ENCODE results near the gene THAP10. TPM values are rescaled to one million over a fixed set of nuclear protein-coding genes. Genes with fewer than 3 reads are reported as not detected.

THAP10 gene
- total RNA-seq (2014; rRNA removed; shearing (Covaris generic)) (5.5 and 5.7 TPM in 2 replicates), polyA plus RNA-seq (2016; fragmentation: Nextera tagmentation; extraction: Ambion mirVana) (4.5 and 8.2 TPM in 2 replicates)
- long read RNA-seq, partial matches to known transcripts, result 0 of 3 reads
- long read RNA-seq, other reads (novel, unspliced or antisense), result 0 of 3 reads

DNA sequence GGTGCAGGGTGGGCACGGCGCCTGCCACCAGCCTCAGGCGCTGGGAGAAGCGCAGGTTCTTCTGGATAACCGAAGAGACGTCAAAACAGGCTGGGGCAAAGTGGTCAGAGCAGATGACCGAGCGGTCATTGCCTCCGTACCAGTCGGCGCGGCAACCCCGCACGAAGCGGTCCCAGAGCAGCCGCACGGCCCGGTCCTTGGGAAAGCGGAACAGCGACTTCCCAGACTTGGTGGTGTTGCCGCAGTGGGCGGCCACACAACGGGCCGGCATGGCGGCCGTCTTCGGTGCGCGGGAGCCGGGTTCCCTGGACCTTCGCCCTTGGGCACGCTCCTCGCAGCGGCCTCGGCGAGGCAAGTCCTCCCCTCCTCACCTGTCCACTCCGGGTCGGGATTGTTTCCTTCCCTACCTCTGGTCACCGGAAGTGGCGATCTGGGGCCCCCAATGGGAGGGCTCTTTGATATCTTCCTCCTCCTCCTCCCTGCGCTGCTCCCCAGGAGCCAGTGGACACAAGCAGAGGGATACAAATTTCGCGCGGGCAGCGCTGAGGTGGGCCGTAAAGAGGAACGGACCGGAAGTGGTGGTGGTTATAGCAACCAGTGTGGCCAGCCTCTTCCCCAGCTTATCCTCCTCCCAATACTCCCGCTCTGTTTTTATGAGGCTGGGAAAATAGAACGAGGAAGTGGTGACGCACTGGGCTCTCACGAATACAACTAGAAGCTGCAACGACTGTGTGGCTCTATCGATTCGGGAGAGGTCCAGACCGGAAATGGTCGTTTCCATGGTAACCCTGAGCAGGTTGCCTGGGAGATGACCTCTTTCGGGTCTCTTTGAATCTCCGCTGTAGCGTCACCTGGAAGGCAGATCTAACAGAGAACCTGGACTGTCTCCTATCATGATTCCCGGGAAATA, at the start of gene THAP10, which contains the start of gene LRRC49:
Gene THAP10, minus strand, starts transcription at position 432 of the 910 bp plus-strand sequence. Its CDS starts 161 bp downstream, at position 271.
Gene LRRC49, plus strand, starts transcription at position 825 of the 910 bp plus-strand sequence. Its CDS starts 69 bp downstream, at position 894.
- peaks cover 17% of the 10 kb centered on the region for H3K79me2 ChIP-seq (replicated peaks; ENCODE audit: insufficient read depth)
- peaks cover 5% of the 10 kb centered on the region for H3K27me3 Mint-ChIP-seq (ENCODE audit: insufficient read depth, low read depth, poor library complexity)
- peak; percentile 83 for TF ChIP-seq POLR2AphosphoS5 (IDR thresholded peaks at IDR 0.05; ENCODE audit: low read depth)
- no peak for TF ChIP-seq ZNF462 (CRISPR knock-in tag; IDR thresholded peaks at IDR 0.05)
- no peak for TF ChIP-seq STAT1 (IDR thresholded peaks at IDR 0.05; ENCODE audit: unreplicated experiment)
- TF ChIP-seq CTCF (conservative IDR thresholded peaks at IDR 0.05; ENCODE audit: low read depth in 2 of 2), result no peak
- TF ChIP-seq CREB1 (CRISPR knock-in tag; IDR thresholded peaks at IDR 0.05; ENCODE audit: low read depth), result peak; percentile 56
- TF ChIP-seq NANOG (IDR thresholded peaks at IDR 0.05; ENCODE audit: borderline replicate concordance), result no peak
- TF ChIP-seq EZH2phosphoT487 (IDR thresholded peaks at IDR 0.05; ENCODE audit: unreplicated experiment), result no peak
- TF ChIP-seq ZNF114 (CRISPR knock-in tag; IDR thresholded peaks at IDR 0.05), result no peak
- TF ChIP-seq, protein P1, sequence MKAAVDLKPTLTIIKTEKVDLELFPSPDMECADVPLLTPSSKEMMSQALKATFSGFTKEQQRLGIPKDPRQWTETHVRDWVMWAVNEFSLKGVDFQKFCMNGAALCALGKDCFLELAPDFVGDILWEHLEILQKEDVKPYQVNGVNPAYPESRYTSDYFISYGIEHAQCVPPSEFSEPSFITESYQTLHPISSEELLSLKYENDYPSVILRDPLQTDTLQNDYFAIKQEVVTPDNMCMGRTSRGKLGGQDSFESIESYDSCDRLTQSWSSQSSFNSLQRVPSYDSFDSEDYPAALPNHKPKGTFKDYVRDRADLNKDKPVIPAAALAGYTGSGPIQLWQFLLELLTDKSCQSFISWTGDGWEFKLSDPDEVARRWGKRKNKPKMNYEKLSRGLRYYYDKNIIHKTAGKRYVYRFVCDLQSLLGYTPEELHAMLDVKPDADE (IDR thresholded peaks at IDR 0.05), result peak; percentile 73
- TF ChIP-seq, protein P2, sequence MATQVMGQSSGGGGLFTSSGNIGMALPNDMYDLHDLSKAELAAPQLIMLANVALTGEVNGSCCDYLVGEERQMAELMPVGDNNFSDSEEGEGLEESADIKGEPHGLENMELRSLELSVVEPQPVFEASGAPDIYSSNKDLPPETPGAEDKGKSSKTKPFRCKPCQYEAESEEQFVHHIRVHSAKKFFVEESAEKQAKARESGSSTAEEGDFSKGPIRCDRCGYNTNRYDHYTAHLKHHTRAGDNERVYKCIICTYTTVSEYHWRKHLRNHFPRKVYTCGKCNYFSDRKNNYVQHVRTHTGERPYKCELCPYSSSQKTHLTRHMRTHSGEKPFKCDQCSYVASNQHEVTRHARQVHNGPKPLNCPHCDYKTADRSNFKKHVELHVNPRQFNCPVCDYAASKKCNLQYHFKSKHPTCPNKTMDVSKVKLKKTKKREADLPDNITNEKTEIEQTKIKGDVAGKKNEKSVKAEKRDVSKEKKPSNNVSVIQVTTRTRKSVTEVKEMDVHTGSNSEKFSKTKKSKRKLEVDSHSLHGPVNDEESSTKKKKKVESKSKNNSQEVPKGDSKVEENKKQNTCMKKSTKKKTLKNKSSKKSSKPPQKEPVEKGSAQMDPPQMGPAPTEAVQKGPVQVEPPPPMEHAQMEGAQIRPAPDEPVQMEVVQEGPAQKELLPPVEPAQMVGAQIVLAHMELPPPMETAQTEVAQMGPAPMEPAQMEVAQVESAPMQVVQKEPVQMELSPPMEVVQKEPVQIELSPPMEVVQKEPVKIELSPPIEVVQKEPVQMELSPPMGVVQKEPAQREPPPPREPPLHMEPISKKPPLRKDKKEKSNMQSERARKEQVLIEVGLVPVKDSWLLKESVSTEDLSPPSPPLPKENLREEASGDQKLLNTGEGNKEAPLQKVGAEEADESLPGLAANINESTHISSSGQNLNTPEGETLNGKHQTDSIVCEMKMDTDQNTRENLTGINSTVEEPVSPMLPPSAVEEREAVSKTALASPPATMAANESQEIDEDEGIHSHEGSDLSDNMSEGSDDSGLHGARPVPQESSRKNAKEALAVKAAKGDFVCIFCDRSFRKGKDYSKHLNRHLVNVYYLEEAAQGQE (IDR thresholded peaks at IDR 0.05; ENCODE audit: unreplicated experiment), result no peak
- no peak for TF ChIP-seq ZNF331 (CRISPR knock-in tag; IDR thresholded peaks at IDR 0.05; ENCODE audit: low read depth)
- TF ChIP-seq JUNB (IDR thresholded peaks at IDR 0.05; ENCODE audit: unreplicated experiment), result no peak
- TF ChIP-seq EZH2 (IDR thresholded peaks at IDR 0.05; ENCODE audit: low read depth, unreplicated experiment), result no peak
- H3F3A ChIP-seq (replicated peaks; ENCODE audit: low read depth), result no peaks in the 10 kb centered on the region
- peak within 1 kb of the TSS; percentile 64 for H3K27ac ChIP-seq (ENCODE audit: low read depth)
- H2AFZ ChIP-seq, result peak within 1 kb of the TSS; percentile 88
- H3K36me3 Mint-ChIP-seq (ENCODE audit: low read depth), result no peaks in the 10 kb centered on the region; the same call in 2 of the 3 replicates
- H3K36me3 ChIP-seq (ENCODE audit: insufficient read depth), result no peaks in the 10 kb centered on the region
- H3K4me1 Mint-ChIP-seq, result peaks cover 14% of the 10 kb centered on the region
- H3K9me2 ChIP-seq (ENCODE audit: insufficient read depth), result no peaks in the 10 kb centered on the region
- H3K4me3 Mint-ChIP-seq, result peak within 1 kb of the TSS; percentile 92
- no peaks in the 10 kb centered on the region for H4K20me1 ChIP-seq (replicated peaks; ENCODE audit: insufficient read depth)
- peak within 1 kb of the TSS; percentile 79 for H3K4me2 ChIP-seq
- peaks cover 13% of the 10 kb centered on the region; the same call in 1 of the 2 replicates for H3K4me1 ChIP-seq (ENCODE audit: insufficient read depth)
- H3K4me3 ChIP-seq, result peak within 1 kb of the TSS; percentile 66
- peak within 1 kb of the TSS; percentile 96 for H3K27ac Mint-ChIP-seq
- DNase-seq (ENCODE audit: low spot score), result peak; percentile 96
- no peaks in the 10 kb centered on the region for H3K27me3 ChIP-seq (ENCODE audit: insufficient read depth)
- peak; percentile 96 for ATAC-seq
- no peaks in the 10 kb centered on the region for H3K9me3 Mint-ChIP-seq

Measured in GM23338 (cell line).